Stimulated activated CD4-positive, alpha-beta T cell treated with anti-CD3 and anti-CD28 coated beads, Interleukin-2, amount 100 ng/mL, for 48 hours (primary cell): Measurements from ENCODE around the gene ACOT13.
"Not testable (repeated sequence)": the region's sequence is repeated elsewhere in the genome, so short reads cannot be mapped to it uniquely, and the experiment has no call there.

Experiments
- DNase-seq, 2 donors: peaks; one replicate each; pipeline ENCODE4 v3.0.0-alpha.2; 2020

ACOT13 gene

GRCh38 chr6:24731456-24732134 is 64.7 kb downstream of the ACOT13 start:
- not testable (repeated sequence) for DNase-seq

DNA sequence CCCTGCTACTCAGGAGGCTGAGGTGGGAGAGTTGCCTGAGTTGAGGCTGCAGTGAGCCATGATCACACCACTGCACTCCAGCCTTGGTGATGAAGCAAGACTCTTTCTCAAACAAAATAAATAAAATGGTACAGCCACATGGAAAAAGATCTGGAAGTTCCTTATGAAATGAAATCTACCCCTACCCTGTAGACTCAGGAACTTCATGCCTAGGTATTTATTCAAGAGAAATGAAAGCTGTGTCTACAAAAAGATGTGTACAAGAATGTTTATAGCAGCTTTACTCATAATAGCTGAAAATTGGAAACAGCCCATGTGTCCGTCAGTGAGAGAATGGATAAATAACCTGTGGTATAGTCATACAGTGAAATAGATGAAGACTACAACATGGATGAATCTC is 67.3 kb downstream of the ACOT13 start:
- DNase-seq = no peak

- DNase-seq = not testable (repeated sequence)
Measured at GRCh38 chr6:24734710-24735109, 67.8 kb downstream of the ACOT13 start.

DNA sequence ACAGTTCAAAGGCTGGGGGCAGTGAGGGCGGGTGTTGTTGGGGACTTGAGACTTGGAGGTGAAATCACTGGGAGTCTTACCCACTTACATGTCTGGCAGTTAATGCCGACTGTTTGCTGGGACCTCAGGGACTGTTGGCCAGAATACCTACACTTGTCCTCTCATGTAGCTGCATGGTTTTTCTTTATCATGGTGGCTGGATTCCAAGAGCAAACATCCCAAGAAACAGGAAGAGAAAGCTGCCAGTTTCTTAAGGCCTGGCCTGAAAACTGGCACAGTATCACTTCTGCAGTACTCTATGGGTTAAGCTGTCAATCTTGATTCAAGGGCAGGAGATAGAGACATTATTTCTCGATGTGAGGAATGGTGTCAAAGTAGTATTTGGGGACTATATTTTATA is 71.9 kb downstream of the ACOT13 start:
- no peak for DNase-seq

DNA sequence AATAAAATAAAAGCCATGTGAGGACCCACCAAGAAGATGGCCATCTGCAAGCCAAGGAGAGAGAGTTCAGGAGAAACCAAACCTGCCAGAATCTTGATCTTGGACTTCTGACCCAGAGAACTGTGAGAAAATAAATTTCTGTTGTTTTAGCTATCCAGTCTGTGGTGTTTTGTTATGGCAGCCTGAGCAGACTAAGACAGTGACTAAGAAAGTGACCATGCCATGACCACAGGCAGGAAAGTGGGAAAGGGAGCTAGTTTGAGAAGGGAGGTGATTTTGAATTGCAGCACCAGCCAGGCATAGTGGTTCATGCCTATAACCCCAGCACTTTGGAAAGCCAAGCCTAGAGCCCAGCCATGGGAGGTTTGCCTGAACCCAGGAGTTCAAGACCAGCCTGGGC is 74.0 kb downstream of the ACOT13 start:
- DNase-seq = no peak

DNA sequence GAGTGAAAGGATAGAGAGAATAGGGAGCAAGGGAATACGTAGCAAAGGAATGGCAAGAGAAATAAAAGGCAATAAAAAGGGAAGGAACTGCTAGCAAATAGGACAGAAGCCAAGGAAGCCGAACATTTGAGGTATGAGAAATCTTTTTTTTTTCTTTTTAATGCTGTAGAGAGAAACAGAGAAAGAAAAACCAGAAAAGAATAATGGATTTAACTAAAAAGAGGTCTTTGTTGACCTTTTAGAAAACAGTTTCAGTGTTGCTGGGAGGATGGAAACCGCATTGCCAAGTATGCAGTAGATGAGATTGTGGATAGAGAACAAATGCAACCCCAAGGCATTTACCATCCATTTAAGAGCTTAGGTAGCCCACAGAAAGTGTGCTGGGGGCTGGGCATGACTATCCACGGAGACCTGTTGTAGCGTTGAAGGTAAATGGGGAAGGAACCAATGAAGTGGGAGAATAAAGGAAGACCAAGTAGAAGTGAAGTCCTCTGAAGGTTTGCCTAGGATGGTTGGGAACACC is 75.4 kb downstream of the ACOT13 start:
- DNase-seq = no peak

- DNase-seq = peak; percentile 19 to 24
Measured at GRCh38 chr6:24743265-24743943, 76.5 kb downstream of the ACOT13 start.

DNA sequence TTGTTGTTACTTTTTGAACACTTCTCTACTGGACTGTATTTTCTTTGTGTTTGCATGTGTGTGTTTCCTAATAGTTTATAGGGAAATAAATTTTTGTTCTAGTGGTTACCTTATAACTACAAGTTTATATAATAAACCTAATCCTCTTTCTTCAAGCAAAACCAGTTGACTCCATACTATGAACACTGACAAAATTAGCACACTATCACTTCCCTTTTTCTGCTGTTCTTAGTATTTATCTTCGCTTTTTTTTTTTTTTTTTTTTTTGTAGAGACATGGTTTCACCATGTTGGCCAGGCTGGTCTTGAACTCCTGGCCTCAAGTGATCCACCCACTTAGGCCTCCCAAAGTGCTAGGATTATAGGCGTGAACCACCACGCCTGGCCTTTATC is 77.1 kb downstream of the ACOT13 start:
- DNase-seq = no peak

- no peak for DNase-seq
Measured at GRCh38 chr6:24744911-24745310, 78.0 kb downstream of the ACOT13 start.

DNA sequence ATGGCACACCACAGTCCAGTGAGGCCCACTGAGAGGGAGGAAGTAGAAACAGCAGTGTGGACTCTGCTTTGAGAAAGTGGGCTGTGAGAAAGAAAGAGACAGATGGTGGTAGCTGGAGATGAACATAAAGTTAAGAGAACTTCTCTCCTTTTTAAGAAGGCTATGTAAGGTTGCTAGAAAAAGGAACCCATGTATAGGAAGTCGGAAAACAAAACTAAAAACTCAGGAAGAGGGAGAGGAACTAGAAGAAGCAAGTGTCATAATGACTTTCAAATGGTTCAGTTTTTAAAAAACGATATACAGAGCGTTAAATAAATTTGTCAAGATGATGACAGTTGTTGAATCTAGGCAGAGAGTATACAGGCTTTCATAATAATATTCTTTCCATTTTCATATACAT is 82.4 kb downstream of the ACOT13 start:
- no peak for DNase-seq

DNA sequence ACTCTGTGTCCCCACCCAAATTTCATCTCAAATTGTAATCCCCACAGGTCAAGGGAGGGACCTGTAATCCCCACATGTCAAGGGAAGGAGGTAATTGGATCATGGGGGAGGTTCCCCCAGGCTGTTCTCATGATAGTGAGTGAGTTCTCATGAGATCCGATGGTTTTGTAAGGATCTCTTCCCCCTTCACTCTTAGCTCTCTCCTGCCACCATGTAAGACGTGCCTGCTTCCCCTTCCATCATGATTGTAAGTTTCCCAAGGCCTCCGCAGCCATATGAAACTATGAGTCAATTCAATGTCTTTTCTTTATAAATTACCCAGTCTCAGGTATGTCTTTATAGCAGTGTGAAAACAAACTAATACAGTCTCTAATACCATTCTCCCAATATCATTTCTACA is 84.0 kb downstream of the ACOT13 start:
- not testable (repeated sequence) for DNase-seq

- no peak for DNase-seq
Measured at GRCh38 chr6:24752503-24752902, 85.6 kb downstream of the ACOT13 start.

DNA sequence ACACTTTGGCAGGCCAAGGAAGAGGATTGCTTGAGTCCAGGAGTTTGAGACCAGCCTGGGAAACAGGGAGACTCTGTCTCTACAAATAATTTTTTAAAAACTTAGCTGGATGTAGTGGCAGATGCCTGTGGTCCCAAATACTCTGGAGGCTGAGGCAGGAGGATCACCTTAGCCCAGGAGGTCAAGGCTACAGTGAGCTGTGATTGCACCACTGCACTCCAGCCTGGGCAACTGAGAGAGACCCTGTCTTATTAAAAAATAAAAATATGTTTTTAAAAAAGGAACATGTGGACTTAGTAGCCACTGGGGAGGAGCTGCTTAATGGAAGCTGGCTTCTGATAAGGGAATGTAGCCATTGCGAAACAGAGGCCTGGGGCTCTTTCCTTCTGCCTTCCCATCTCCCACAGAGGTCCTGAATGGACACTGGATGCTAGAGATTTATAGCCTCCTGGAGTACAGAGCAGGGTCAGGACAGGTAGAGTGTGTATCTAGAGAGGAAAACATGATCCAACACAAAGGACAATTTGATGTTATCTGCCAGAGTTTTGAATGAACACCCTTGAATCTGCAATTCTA is 86.1 kb downstream of the ACOT13 start:
- no peak for DNase-seq

GRCh38 chr6:24753545-24753944 is 86.7 kb downstream of the ACOT13 start:
- no peak for DNase-seq

DNA sequence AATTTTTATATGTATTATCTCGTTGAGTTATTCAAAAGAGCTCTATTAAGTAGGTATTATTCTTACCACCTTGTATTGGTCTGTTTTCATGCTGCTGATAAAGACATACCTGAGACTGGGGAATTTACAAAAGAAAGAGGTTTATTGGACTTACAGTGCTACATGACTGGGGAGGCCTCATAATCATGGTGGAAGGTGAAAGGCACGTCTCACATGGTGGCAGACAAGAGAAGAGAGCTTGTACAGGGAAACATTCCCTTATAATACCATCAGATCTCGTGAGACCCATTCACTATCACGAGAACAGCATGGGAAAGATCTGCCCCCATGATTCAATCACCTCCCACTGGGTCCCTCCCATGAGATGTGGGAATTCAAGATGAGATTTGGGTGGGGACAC is 87.5 kb downstream of the ACOT13 start:
- DNase-seq = not testable (repeated sequence)
